NB4 (cell line): ENCODE measurements around the gene PTGES2.

Experiments
- CTCF ChIP-seq: IDR thresholded peaks from one replicate; pipeline ENCODE4 v1.5.1; 2012; ENCODE audit warnings: low read depth, low read length
- POLR2A ChIP-seq: IDR thresholded peaks from 2 replicates; pipeline ENCODE4 v1.6.1; 2011; ENCODE audit warnings: mild to moderate bottlenecking; ENCODE audit not compliant: insufficient read length; ENCODE audit errors: extremely low read depth

- no peak for TF ChIP-seq POLR2A
- no peak for TF ChIP-seq CTCF
Measured at GRCh38 chr9:128089299-128089698, 38.2 kb downstream of the PTGES2 start.
